Measurements from ENCODE around the gene ZNF891. TPM values are rescaled to one million over a fixed set of nuclear protein-coding genes. Genes with fewer than 3 reads are reported as not detected.

ZNF891 gene
- total RNA-seq (1 to 10 TPM; 1.2 to 1.5 (median 1.3) TPM), polyA plus RNA-seq (0.86 TPM)
- long read RNA-seq, donor 1, full-length matches to known transcripts = 1 of 4 reads
- long read RNA-seq, donor 1, partial matches to known transcripts = 0 of 4 reads
- long read RNA-seq, donor 1, other reads (novel, unspliced or antisense) = 3 of 4 reads
- long read RNA-seq, donor 2, full-length matches to known transcripts = 1 of 3 reads
- long read RNA-seq, donor 2, partial matches to known transcripts = 0 of 3 reads
- long read RNA-seq, donor 2, other reads (novel, unspliced or antisense) = 2 of 3 reads
- long read RNA-seq, donor 3, full-length matches to known transcripts = 2 of 3 reads
- long read RNA-seq, donor 3, partial matches to known transcripts = 0 of 3 reads
- long read RNA-seq, donor 3, other reads (novel, unspliced or antisense) = 1 of 3 reads
- long read RNA-seq, donor 4 = 0 reads

DNA sequence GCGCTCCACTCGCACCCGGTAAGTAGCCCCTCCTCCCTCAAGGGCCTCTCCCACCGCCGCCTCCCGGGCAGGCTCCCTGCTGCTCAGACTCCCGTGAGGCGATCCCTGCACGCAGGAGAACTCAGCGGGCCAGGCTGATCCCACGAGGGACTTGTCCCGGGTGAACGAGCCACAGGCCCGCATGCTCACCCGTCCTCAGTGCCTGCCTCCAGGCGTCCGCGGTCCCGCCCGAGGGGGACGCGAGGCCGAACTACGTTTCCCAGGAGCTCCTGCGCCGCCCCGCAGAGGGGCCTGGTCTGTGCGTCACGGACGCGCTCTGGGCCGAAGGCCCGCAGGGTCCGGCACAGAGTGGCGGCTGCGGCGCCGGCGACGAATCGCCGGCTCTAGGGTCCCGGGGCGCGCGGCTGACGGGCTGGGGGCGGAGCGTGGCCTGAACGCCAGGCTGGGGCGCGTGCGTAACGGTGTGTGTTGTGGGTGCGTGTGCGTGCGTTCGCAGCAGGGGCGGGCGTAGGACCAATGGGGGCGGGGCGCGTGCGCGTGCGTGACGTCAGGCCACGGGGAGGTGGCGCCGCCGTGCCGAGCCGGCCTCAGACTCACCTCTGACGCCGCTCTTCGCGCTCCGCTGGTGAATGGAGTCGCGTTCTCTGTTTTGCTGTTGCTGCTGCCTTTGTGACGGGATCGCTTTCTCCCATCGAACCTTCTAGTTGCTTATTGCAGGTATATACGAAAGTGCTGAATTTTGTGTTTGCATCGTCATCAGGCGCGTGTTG is at the start of gene ZNF891, which contains the start of gene ZNF10:
ZNF891 (minus strand) TSS at position 237 of the 770 bp plus-strand sequence. CDS start 8,356 bp downstream, outside the sequence.
ZNF10 (plus strand) TSS at position 590 of the 770 bp plus-strand sequence. CDS start 13,866 bp downstream, outside the sequence.
- peak; percentile 99 for ATAC-seq
- Histone ChIP-seq H3K27ac (ENCODE audit: low read length) (peak within 1 kb of the TSS; percentile 80), H3K9me3 (ENCODE audit: control insufficient read depth, low read length) (peaks cover 10% of the 10 kb centered on the region), H3K4me3 (ENCODE audit: low read length) (peak within 1 kb of the TSS; percentile 77), H3K27me3 (ENCODE audit: control insufficient read depth, insufficient read depth) (no peaks in the 10 kb centered on the region), H3K4me1 (ENCODE audit: control insufficient read depth, insufficient read depth, low read length) (no peaks in the 10 kb centered on the region)
- intact Hi-C loops (cut with DNase I) = loop anchor here in 1 of 4 donors (2.0 kb wide), 1 partner anchor 93 kb away; the partner anchor contains the start of gene ZNF84
- WGBS = under 1% methylated on average over 87 of the region's 87 CpGs
- peak; percentile 97 to 99 (median 99) for DNase-seq

GRCh38 chr12:133174901-133175300 is 44.8 kb upstream of the ZNF891 start:
- DNase-seq = no peak
- no peak overlapping the region for H3K27ac ChIP-seq (ENCODE audit: low read length)
- 75% methylated on average over 1 of the region's 1 CpG for WGBS
- intact Hi-C loops (cut with DNase I) = no loop called here
- H3K4me3 ChIP-seq (ENCODE audit: low read length) = no peak overlapping the region
- peaks cover 3% of the 10 kb centered on the region for H3K9me3 ChIP-seq (ENCODE audit: control insufficient read depth, low read length)
- no peaks in the 10 kb centered on the region for H3K4me1 ChIP-seq (ENCODE audit: control insufficient read depth, insufficient read depth, low read length)
- no peaks in the 10 kb centered on the region for H3K27me3 ChIP-seq (ENCODE audit: control insufficient read depth, insufficient read depth)
- ATAC-seq = no peak

GRCh38 chr12:133172491-133172890 is 42.4 kb upstream of the ZNF891 start:
- no peak for ATAC-seq
- Histone ChIP-seq H3K4me3 (ENCODE audit: low read length) (no peak overlapping the region), H3K9me3 (ENCODE audit: control insufficient read depth, low read length) (peaks cover 3% of the 10 kb centered on the region), H3K27me3 (ENCODE audit: control insufficient read depth, insufficient read depth) (no peaks in the 10 kb centered on the region), H3K4me1 (ENCODE audit: control insufficient read depth, insufficient read depth, low read length) (no peaks in the 10 kb centered on the region), H3K27ac (ENCODE audit: low read length) (no peak overlapping the region)
- no peak for DNase-seq
- WGBS = 84% methylated on average over 1 of the region's 1 CpG
- intact Hi-C loops (cut with DNase I) = no loop called here

DNA sequence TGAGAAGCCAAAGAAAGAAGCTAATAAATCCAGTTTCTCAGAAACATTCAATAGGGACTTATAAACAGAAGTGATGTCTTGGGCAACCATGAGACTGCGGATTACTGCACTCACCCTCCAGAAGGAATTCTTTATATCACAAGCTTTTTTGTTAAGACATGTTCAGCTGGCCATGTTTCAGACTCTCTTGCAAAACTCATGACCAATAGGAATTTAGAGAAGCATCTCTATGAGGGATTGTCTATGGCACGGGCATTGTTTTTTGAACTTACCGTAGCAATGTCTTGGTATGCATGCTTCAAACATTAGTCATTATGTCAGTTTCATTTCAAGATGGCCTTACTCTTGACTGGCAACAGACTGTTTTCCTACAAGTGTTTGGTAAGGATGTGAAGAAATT is 35.7 kb upstream of the ZNF891 start:
- ATAC-seq (no peak), DNase-seq (no peak)
- Histone ChIP-seq H3K4me1 (ENCODE audit: control insufficient read depth, insufficient read depth, low read length) (no peaks in the 10 kb centered on the region), H3K27ac (ENCODE audit: low read length) (no peak overlapping the region), H3K4me3 (ENCODE audit: low read length) (no peak overlapping the region), H3K9me3 (ENCODE audit: control insufficient read depth, low read length) (peaks cover 2% of the 10 kb centered on the region), H3K27me3 (ENCODE audit: control insufficient read depth, insufficient read depth) (no peaks in the 10 kb centered on the region)
- 88% methylated on average over 3 of the region's 3 CpGs for WGBS
- intact Hi-C loops (cut with DNase I) = no loop called here

- Histone ChIP-seq H3K27me3 (ENCODE audit: control insufficient read depth, insufficient read depth) (no peaks in the 10 kb centered on the region), H3K4me3 (ENCODE audit: low read length) (peak overlapping the region; percentile 20), H3K9me3 (ENCODE audit: control insufficient read depth, low read length) (peaks cover 24% of the 10 kb centered on the region), H3K4me1 (ENCODE audit: control insufficient read depth, insufficient read depth, low read length) (no peaks in the 10 kb centered on the region), H3K27ac (ENCODE audit: low read length) (no peak overlapping the region)
- 96% methylated on average over 2 of the region's 2 CpGs for WGBS
- intact Hi-C loops (cut with DNase I) = no loop called here
- no peak for ATAC-seq
- no peak for DNase-seq
These were observed 26.1 kb upstream of the ZNF891 start for GRCh38 chr12:133156125-133156690.

- no peak for DNase-seq
- ATAC-seq = no peak
- Histone ChIP-seq H3K27me3 (ENCODE audit: control insufficient read depth, insufficient read depth) (no peaks in the 10 kb centered on the region), H3K4me1 (ENCODE audit: control insufficient read depth, insufficient read depth, low read length) (no peaks in the 10 kb centered on the region), H3K4me3 (ENCODE audit: low read length) (no peak overlapping the region), H3K27ac (ENCODE audit: low read length) (no peak overlapping the region), H3K9me3 (ENCODE audit: control insufficient read depth, low read length) (peaks cover 21% of the 10 kb centered on the region)
- WGBS = 96% methylated on average over 2 of the region's 2 CpGs
- intact Hi-C loops (cut with DNase I) = no loop called here
These were observed 15.9 kb upstream of the ZNF891 start for GRCh38 chr12:133145981-133146380.

DNA sequence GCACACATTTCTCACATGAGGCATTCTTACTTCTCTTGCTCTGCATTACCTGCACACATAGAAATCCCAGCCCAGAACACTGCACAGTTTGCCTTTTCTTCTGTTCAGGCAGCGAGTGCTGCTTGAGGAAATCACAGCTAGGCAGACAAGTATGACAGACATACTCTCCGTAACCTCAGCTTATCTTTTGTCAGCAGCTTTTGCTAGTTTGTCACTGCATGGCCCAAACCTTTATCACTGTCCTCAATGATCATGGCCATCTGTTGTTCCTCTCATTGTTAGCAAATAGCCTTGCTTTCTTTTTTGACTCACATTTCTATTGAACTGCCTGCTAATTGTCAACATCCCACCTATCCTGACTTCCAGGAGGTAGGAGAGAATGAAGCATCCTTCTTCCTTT is 5.7 kb upstream of the ZNF891 start:
- intact Hi-C loops (cut with DNase I) = no loop called here
- Histone ChIP-seq H3K4me1 (ENCODE audit: control insufficient read depth, insufficient read depth, low read length) (no peaks in the 10 kb centered on the region), H3K27me3 (ENCODE audit: control insufficient read depth, insufficient read depth) (no peaks in the 10 kb centered on the region), H3K27ac (ENCODE audit: low read length) (no peak overlapping the region), H3K4me3 (ENCODE audit: low read length) (no peak overlapping the region), H3K9me3 (ENCODE audit: control insufficient read depth, low read length) (peaks cover 18% of the 10 kb centered on the region)
- 85% methylated on average over 2 of the region's 2 CpGs for WGBS
- no peak for DNase-seq
- no peak for ATAC-seq

GRCh38 chr12:133130808-133131128 is 694 bp upstream of the ZNF891 start:
- intact Hi-C loops (cut with DNase I) = loop anchor here in 1 of 4 donors (2.0 kb wide), 1 partner anchor 94 kb away; the partner anchor contains the start of gene ZNF84
- peak in 1 of 2 donors; percentile 6 for ATAC-seq
- peak overlapping the region; percentile 77 for H3K4me3 ChIP-seq (ENCODE audit: low read length)
- peak; percentile 46 to 72 (median 66) for DNase-seq
- H3K9me3 ChIP-seq (ENCODE audit: control insufficient read depth, low read length) = peaks cover 12% of the 10 kb centered on the region
- H3K27ac ChIP-seq (ENCODE audit: low read length) = peak overlapping the region; percentile 80
- under 1% methylated on average over 17 of the region's 17 CpGs for WGBS
- H3K4me1 ChIP-seq (ENCODE audit: control insufficient read depth, insufficient read depth, low read length) = no peaks in the 10 kb centered on the region
- H3K27me3 ChIP-seq (ENCODE audit: control insufficient read depth, insufficient read depth) = no peaks in the 10 kb centered on the region

- peak overlapping the region; percentile 80 for H3K27ac ChIP-seq (ENCODE audit: low read length)
- no peaks in the 10 kb centered on the region for H3K4me1 ChIP-seq (ENCODE audit: control insufficient read depth, insufficient read depth, low read length)
- peak in 1 of 3 donors; percentile 53 for DNase-seq
- H3K9me3 ChIP-seq (ENCODE audit: control insufficient read depth, low read length) = peaks cover 9% of the 10 kb centered on the region
- H3K4me3 ChIP-seq (ENCODE audit: low read length) = peak overlapping the region; percentile 77
- intact Hi-C loops (cut with DNase I) = loop anchor here in 2 of 4 donors (2.0 to 5.0 kb wide), 2 partner anchors 47 to 93 kb away; partner anchors contain the start of genes ZNF140 (in 1 of the 2) and ZNF84 (in 1 of the 2)
- WGBS = 19% methylated on average over 26 of the region's 26 CpGs
- ATAC-seq = no peak
- H3K27me3 ChIP-seq (ENCODE audit: control insufficient read depth, insufficient read depth) = no peaks in the 10 kb centered on the region
These were observed 571 bp downstream of the ZNF891 start for GRCh38 chr12:133129368-133130037.

- Histone ChIP-seq H3K9me3 (ENCODE audit: control insufficient read depth, low read length) (peaks cover 21% of the 10 kb centered on the region), H3K27ac (ENCODE audit: low read length) (no peak overlapping the region), H3K4me3 (ENCODE audit: low read length) (no peak overlapping the region), H3K4me1 (ENCODE audit: control insufficient read depth, insufficient read depth, low read length) (no peaks in the 10 kb centered on the region), H3K27me3 (ENCODE audit: control insufficient read depth, insufficient read depth) (no peaks in the 10 kb centered on the region)
- intact Hi-C loops (cut with DNase I) = loop anchor here in 1 of 4 donors (5.0 kb wide), 1 partner anchor 42 kb away; the partner anchor contains the start of gene ZNF140
- ATAC-seq = no peak
- WGBS = 98% methylated on average over 2 of the region's 2 CpGs
- no peak for DNase-seq
These were observed 5.4 kb downstream of the ZNF891 start for GRCh38 chr12:133124674-133125073.

Data from right cardiac atrium (tissue), 5 donors.